ENCODE data around the gene HDAC4. TPM values are rescaled to one million over a fixed set of nuclear protein-coding genes. Genes with fewer than 3 reads are reported as not detected.

Gene HDAC4
- total and polyA plus RNA-seq, 2 donors (not counting 1 experiment from before 2014, with no cell fraction given), result 13.5 to 46.0 TPM

DNA sequence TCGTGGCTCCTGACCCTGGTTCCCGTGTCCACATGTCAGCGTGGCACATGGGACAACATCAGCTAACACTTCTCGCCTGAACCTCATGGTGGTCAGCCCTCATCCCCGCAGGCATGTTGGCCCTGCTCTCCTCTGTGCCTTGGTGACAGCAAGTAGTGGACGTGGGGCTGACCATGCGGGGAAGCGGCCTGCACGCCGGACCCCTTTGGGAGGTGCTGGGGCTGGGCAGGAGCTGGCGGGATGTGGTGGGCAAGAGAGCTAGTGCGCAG is 303.5 kb downstream of the HDAC4 start:
- POLR2A ChIA-PET, result no interaction called here
- Histone ChIP-seq H3K9me3 (ENCODE audit: control extremely low read depth in 1 of 3, control insufficient read depth in 2 of 3, insufficient read depth in 1 of 3, low read length in 2 of 3) (no peaks in the 10 kb centered on the region), H2AFZ (ENCODE audit: insufficient read depth, low read depth, low read length, poor library complexity, severe bottlenecking) (no peak overlapping the region), H3K4me2 (replicated peaks; ENCODE audit: low read depth, low read length, poor library complexity, severe bottlenecking) (no peak overlapping the region), H3K4me1 (ENCODE audit: control insufficient read depth in 2 of 2, insufficient read depth in 2 of 2, low read length in 2 of 2) (no peaks in the 10 kb centered on the region), H3K79me2 (ENCODE audit: control insufficient read depth, insufficient read depth, low read length) (no peaks in the 10 kb centered on the region), H3K27me3 (replicated peaks in 1 of 4; ENCODE audit: control extremely low read depth in 1 of 4, control insufficient read depth in 3 of 4, insufficient read depth in 4 of 4, low read length in 3 of 4) (no peaks in the 10 kb centered on the region), H3K27ac (ENCODE audit: low read length in 2 of 2) (no peak overlapping the region), H3K4me3 (ENCODE audit: control extremely low read depth in 1 of 5, extremely low read depth in 1 of 5, insufficient read depth in 1 of 5, low read depth in 2 of 5, low read length in 4 of 5) (no peak overlapping the region), H3K9ac (ENCODE audit: low read length) (no peak overlapping the region), H3K36me3 (replicated peaks in 1 of 2; ENCODE audit: control extremely low read depth in 1 of 2, control insufficient read depth in 1 of 2, extremely low read depth in 1 of 2, insufficient read depth in 2 of 2, low read length in 1 of 2) (peaks cover 0 to 6% of the 10 kb centered on the region in 2 experiments), H4K20me1 (ENCODE audit: control insufficient read depth, insufficient read depth, low read length, poor library complexity, severe bottlenecking) (no peaks in the 10 kb centered on the region)
- Mint-ChIP-seq H3K27ac (no peak overlapping the region), H3K9me3 (ENCODE audit: insufficient read depth) (no peaks in the 10 kb centered on the region), H3K4me1 (no peaks in the 10 kb centered on the region), H3K27me3 (no peaks in the 10 kb centered on the region), H3K4me3 (no peak overlapping the region)
- CTCF ChIA-PET, result interaction anchor here (0.6 kb wide), 1 partner anchor 414 kb away, joined by 3 read pairs; no protein-coding TSS in a partner anchor
- WGBS (ENCODE audit: insufficient coverage), result 86% methylated on average over 12 of the region's 12 CpGs
- intact Hi-C loops (cut with micrococcal nuclease), result no loop called here
- DNase-seq (no peak), ATAC-seq (ENCODE audit: low read depth) (no peak)
- TF ChIP-seq, protein P1, sequence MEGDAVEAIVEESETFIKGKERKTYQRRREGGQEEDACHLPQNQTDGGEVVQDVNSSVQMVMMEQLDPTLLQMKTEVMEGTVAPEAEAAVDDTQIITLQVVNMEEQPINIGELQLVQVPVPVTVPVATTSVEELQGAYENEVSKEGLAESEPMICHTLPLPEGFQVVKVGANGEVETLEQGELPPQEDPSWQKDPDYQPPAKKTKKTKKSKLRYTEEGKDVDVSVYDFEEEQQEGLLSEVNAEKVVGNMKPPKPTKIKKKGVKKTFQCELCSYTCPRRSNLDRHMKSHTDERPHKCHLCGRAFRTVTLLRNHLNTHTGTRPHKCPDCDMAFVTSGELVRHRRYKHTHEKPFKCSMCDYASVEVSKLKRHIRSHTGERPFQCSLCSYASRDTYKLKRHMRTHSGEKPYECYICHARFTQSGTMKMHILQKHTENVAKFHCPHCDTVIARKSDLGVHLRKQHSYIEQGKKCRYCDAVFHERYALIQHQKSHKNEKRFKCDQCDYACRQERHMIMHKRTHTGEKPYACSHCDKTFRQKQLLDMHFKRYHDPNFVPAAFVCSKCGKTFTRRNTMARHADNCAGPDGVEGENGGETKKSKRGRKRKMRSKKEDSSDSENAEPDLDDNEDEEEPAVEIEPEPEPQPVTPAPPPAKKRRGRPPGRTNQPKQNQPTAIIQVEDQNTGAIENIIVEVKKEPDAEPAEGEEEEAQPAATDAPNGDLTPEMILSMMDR (IDR thresholded peaks at IDR 0.05), result no peak
- TF ChIP-seq EZH2 (IDR thresholded peaks at IDR 0.05; ENCODE audit: borderline replicate concordance, insufficient read depth, low read depth, low read length, poor library complexity, severe bottlenecking), result no peak

DNA sequence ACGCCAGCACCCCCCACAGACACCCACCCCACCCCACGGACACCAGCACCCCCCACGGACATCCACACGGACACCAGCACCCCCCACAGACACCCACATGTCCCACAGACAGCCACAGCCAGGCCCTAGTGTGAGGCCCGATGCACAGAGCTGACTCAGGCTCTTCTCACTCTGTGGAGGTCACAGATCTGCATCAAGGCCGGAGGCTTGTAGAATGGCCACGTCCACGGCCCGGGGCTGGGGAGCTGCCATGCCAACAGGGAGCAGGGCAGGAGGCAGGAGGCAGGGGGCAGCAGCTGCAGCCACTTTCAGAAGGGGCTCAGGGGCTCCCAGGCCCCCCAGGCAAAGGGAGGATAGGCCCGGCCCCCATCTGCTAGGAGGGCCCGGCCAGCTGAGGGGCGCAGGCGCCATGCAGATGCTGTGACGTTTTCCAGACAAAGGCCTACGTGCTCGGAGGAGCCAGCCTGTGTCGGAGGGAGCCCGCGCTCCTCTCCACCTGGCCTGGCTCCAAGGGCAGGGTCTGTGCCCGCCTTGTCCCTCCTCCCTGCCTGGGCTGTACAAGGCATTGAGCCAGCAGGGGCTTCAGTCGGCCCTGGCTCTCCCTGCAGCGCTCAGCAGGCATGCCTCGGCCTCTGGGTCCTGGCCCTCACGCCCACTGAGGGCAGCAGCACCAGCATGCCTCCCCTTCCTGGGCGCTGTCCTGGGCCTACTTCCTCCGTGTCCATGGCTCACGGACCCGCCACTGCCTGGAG is 304.0 kb downstream of the HDAC4 start:
- Mint-ChIP-seq H3K27ac (no peak overlapping the region), H3K4me1 (no peaks in the 10 kb centered on the region), H3K27me3 (no peaks in the 10 kb centered on the region), H3K4me3 (no peak overlapping the region), H3K9me3 (ENCODE audit: insufficient read depth) (no peaks in the 10 kb centered on the region)
- WGBS (ENCODE audit: insufficient coverage), result 96% methylated on average over 24 of the region's 28 CpGs
- H3K79me2 ChIP-seq (ENCODE audit: control insufficient read depth, insufficient read depth, low read length), result no peaks in the 10 kb centered on the region
- no peaks in the 10 kb centered on the region for H4K20me1 ChIP-seq (ENCODE audit: control insufficient read depth, insufficient read depth, low read length, poor library complexity, severe bottlenecking)
- no peak for DNase-seq
- no peak overlapping the region for H3K27ac ChIP-seq (ENCODE audit: low read length in 2 of 2)
- no peak overlapping the region for H3K9ac ChIP-seq (ENCODE audit: low read length)
- no peak overlapping the region for H2AFZ ChIP-seq (ENCODE audit: insufficient read depth, low read depth, low read length, poor library complexity, severe bottlenecking)
- no peak overlapping the region for H3K4me2 ChIP-seq (replicated peaks; ENCODE audit: low read depth, low read length, poor library complexity, severe bottlenecking)
- TF ChIP-seq, protein P1 (IDR thresholded peaks at IDR 0.05), result no peak
- TF ChIP-seq EZH2 (IDR thresholded peaks at IDR 0.05; ENCODE audit: borderline replicate concordance, insufficient read depth, low read depth, low read length, poor library complexity, severe bottlenecking), result no peak
- H3K36me3 ChIP-seq (replicated peaks in 1 of 2; ENCODE audit: control extremely low read depth in 1 of 2, control insufficient read depth in 1 of 2, extremely low read depth in 1 of 2, insufficient read depth in 2 of 2, low read length in 1 of 2), result peaks cover 0 to 3% of the 10 kb centered on the region in 2 experiments
- ChIA-PET POLR2A (no interaction called here), CTCF (interaction anchor here (0.6 kb wide), 1 partner anchor 415 kb away, joined by 3 read pairs; no protein-coding TSS in a partner anchor)
- ATAC-seq (ENCODE audit: low read depth), result no peak
- no peaks in the 10 kb centered on the region for H3K27me3 ChIP-seq (replicated peaks in 1 of 4; ENCODE audit: control extremely low read depth in 1 of 4, control insufficient read depth in 3 of 4, insufficient read depth in 4 of 4, low read length in 3 of 4)
- H3K9me3 ChIP-seq (ENCODE audit: control extremely low read depth in 1 of 3, control insufficient read depth in 2 of 3, insufficient read depth in 1 of 3, low read length in 2 of 3), result no peaks in the 10 kb centered on the region
- intact Hi-C loops (cut with micrococcal nuclease), result no loop called here
- H3K4me1 ChIP-seq (ENCODE audit: control insufficient read depth in 2 of 2, insufficient read depth in 2 of 2, low read length in 2 of 2), result no peaks in the 10 kb centered on the region
- H3K4me3 ChIP-seq (ENCODE audit: control extremely low read depth in 1 of 5, extremely low read depth in 1 of 5, insufficient read depth in 1 of 5, low read depth in 2 of 5, low read length in 4 of 5), result no peak overlapping the region
